BE2C (cell line): ENCODE results near the gene PLEKHG2.
"Not testable (repeated sequence)": the region's sequence is repeated elsewhere in the genome, so short reads cannot be mapped to it uniquely, and the experiment has no call there.

Source experiments
- DNase-seq: peaks from one replicate; pipeline ENCODE4 v3.0.0-alpha.2; 2020
- H3K27me3 ChIP-seq: fragments of 250-450 bp; sonication (Bioruptor Pico); 2 replicates; pipeline ENCODE4 v1.5.1; 2020; ENCODE audit warnings: mild to moderate bottlenecking
- H3K36me3 ChIP-seq: fragments of 250-450 bp; sonication (Bioruptor Pico); 2 replicates; pipeline ENCODE4 v1.5.1; 2020; ENCODE audit warnings: mild to moderate bottlenecking
- H3K4me1 ChIP-seq: fragments of 250-450 bp; sonication (Bioruptor Pico); 2 replicates; pipeline ENCODE4 v1.5.1; 2020
- H3K4me3 ChIP-seq: 2 replicates; pipeline ENCODE4 v1.5.1; 2011; ENCODE audit warnings: low read depth, low read length
- H3K9me3 ChIP-seq: fragments of 250-450 bp; sonication (Bioruptor Pico); 2 replicates; pipeline ENCODE4 v1.5.1; 2020
- TF ChIP-seq, protein P1 (sequence below): IDR thresholded peaks from 2 replicates; pipeline ENCODE4 v1.5.1; 2012; ENCODE audit warnings: mild to moderate bottlenecking, low read depth, low read length

The PLEKHG2 gene

DNA sequence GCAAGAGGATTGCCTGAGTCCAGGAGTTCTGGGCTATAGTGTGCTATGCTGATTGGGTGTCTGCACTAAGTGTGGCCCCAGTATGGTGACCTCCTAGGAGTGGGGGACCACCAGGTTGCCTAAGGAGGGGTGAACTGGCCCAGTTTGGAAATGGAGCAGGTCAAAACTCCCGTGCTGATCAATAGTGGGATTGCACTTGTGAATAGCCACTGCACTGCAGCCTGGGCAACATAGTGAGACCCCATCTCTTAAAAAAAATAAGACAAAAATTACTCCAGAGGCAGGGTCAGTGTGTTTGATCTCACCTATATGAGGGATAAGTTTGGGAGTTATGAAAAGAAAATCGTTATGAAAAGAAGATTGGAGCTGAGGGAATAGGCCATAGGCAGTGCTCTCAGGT, 43.3 kb upstream of the PLEKHG2 start:
- Histone ChIP-seq H3K27me3 (no peaks in the 10 kb centered on the region), H3K36me3 (peaks cover 42% of the 10 kb centered on the region), H3K4me3 (no peak overlapping the region), H3K9me3 (no peaks in the 10 kb centered on the region), H3K4me1 (no peaks in the 10 kb centered on the region)
- DNase-seq, result no peak
- TF ChIP-seq, protein P1, sequence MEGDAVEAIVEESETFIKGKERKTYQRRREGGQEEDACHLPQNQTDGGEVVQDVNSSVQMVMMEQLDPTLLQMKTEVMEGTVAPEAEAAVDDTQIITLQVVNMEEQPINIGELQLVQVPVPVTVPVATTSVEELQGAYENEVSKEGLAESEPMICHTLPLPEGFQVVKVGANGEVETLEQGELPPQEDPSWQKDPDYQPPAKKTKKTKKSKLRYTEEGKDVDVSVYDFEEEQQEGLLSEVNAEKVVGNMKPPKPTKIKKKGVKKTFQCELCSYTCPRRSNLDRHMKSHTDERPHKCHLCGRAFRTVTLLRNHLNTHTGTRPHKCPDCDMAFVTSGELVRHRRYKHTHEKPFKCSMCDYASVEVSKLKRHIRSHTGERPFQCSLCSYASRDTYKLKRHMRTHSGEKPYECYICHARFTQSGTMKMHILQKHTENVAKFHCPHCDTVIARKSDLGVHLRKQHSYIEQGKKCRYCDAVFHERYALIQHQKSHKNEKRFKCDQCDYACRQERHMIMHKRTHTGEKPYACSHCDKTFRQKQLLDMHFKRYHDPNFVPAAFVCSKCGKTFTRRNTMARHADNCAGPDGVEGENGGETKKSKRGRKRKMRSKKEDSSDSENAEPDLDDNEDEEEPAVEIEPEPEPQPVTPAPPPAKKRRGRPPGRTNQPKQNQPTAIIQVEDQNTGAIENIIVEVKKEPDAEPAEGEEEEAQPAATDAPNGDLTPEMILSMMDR, result no peak

DNA sequence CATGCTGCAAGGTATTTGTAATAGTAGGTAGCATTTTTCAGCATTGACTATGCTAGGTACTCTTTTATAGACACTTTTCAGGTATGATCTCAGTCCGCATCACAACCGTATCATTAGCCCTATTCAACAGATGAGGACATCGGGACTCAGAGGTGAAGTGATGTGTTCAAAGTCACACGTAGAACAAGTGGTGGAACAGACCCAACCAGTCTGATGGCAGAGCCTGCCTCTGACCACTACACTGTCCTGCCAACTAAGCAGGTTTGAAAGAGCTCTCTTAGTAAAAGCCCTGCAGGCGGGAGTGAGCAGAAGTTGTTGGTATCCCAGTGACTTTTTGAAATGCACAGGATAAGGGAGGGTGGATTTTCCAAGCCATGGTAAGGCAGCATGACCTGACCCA, 41.7 kb upstream of the PLEKHG2 start:
- TF ChIP-seq, protein P1, result no peak
- no peaks in the 10 kb centered on the region for H3K9me3 ChIP-seq
- no peaks in the 10 kb centered on the region for H3K27me3 ChIP-seq
- no peaks in the 10 kb centered on the region for H3K4me1 ChIP-seq
- no peak for DNase-seq
- no peak overlapping the region for H3K4me3 ChIP-seq
- H3K36me3 ChIP-seq, result peaks cover 52% of the 10 kb centered on the region

DNA sequence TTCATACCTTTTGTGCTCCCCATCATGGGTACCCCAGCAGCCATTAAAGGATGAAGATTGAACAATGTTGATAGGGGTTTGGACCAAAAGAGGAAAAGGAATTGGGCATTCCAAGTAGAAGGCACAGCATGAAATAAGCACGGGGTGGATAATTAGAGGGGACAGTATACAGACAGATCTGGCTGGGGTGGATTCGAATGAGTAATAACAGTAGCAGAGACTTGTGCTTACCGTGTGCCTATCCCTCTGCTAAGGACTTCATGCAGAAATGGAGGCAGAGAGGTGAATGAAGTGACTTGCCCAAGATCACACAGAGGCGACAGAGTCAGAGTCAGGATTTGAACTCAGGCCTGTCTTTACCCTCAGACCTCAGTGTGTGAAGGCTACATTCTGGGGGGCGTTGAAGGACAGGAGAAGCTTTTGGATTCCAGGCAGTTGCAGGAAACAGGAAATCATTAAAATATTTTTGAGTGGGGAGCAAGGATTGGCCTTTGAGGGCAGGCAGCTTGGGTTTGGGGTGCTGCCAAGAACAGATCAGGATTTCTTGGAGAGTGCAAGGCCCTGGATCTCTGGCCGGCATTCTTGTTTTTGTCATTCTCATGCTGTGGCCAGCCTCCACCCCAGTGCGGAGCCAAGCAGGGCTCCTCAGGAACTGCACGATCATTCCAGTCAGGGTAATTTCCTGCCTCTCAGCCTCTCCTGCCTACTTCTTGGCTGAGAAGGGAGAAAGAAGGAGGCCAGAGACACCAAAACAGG, 40.2 kb upstream of the PLEKHG2 start:
- Histone ChIP-seq H3K9me3 (no peaks in the 10 kb centered on the region), H3K4me1 (no peaks in the 10 kb centered on the region), H3K4me3 (no peak overlapping the region), H3K36me3 (peaks cover 63% of the 10 kb centered on the region), H3K27me3 (no peaks in the 10 kb centered on the region)
- TF ChIP-seq, protein P1, result no peak
- no peak for DNase-seq

DNA sequence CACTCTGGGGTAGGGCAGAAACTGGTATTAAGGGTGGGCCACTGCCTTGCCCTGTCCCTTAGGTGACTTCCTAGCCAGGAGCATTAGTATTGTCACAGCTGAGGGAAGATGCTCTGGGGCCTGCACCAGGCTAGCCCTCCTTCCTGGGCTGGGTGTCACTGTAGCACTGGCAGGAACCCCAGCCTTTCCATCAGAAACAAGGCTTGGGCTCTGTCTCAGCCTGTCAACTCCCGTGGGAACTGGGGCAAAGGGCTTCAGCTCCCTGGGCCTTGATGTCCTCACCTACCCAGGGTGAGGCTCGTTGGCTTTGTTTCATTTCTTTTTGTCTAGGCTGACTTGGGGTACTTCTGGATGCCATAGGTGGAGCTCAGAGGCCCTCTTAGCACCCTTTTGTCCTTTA, 39.5 kb upstream of the PLEKHG2 start:
- H3K9me3 ChIP-seq, result no peaks in the 10 kb centered on the region
- H3K27me3 ChIP-seq, result no peaks in the 10 kb centered on the region
- no peaks in the 10 kb centered on the region for H3K4me1 ChIP-seq
- peaks cover 70% of the 10 kb centered on the region for H3K36me3 ChIP-seq
- TF ChIP-seq, protein P1, result no peak
- no peak overlapping the region for H3K4me3 ChIP-seq
- no peak for DNase-seq

DNA sequence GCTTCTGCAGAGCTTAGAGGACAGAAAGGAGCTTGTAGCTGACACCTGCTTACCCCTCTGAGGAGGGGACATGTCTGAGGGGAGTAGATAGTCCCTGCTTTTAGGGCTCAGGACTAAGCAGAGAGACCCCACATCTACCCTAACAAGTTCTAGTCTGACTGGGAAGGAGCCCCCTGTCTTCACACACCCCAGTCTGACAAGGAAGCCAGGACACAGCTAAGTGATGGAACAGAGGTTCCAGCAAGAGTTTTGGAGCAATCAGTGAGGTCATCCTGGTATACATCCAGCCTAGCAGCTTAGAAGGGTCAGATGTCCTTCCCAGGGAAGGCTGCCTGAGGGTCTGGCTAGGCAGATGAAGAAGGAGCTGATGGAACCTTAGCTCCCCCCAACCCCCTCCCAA, 36.5 kb upstream of the PLEKHG2 start:
- H3K9me3 ChIP-seq, result no peaks in the 10 kb centered on the region
- H3K4me3 ChIP-seq, result no peak overlapping the region
- H3K4me1 ChIP-seq, result no peaks in the 10 kb centered on the region
- TF ChIP-seq, protein P1, result no peak
- no peak for DNase-seq
- no peaks in the 10 kb centered on the region for H3K27me3 ChIP-seq
- H3K36me3 ChIP-seq, result peaks cover 64% of the 10 kb centered on the region

DNA sequence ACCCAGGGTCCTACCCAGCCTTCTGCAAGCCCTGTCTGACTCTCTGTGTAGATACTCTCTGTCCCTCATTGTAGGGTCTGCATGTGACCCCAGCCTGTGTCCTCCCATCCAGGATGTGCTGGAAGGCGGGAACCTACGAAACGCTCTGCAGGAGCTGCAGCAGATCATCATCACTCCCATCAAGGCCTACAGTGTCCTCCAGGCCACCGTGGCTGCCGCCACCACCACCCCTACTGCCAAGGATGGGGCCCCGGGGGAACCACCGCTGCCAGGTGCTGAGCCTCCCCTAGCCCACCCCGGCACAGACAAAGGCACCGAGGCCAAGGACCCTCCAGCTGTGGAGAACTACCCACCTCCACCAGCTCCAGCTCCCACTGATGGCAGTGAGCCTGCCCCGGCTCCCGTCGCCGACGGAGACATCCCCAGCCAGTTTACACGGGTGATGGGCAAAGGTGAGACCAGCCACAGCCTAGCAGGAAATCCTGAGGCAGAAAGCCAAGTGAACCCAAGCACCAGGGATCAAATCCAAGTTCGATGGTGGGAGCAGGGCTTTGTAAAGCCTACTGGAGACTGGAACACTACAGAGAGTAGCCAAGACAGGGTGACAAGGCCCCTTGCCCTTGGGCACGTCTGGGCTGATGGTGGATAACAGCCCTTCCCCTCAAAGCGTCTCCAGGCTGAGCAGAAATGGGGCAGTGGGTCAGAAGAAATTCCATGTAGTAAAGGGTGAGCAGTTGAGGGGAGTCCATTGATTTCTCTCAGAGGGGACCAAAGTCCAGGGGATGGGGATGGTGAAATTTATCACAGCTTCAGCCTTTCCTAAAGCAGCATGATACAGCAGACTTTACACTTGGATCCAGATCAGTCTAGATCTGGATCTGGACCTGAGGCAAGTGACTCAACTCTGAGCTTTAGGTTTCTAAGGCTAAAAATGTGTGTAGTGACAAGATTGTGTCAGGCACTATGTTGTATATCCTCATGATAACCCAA, 34.8 kb upstream of the PLEKHG2 start:
- no peaks in the 10 kb centered on the region for H3K4me1 ChIP-seq
- no peaks in the 10 kb centered on the region for H3K27me3 ChIP-seq
- no peak for DNase-seq
- peaks cover 59% of the 10 kb centered on the region for H3K36me3 ChIP-seq
- TF ChIP-seq, protein P1, result no peak
- H3K9me3 ChIP-seq, result no peaks in the 10 kb centered on the region
- H3K4me3 ChIP-seq, result no peak overlapping the region

DNA sequence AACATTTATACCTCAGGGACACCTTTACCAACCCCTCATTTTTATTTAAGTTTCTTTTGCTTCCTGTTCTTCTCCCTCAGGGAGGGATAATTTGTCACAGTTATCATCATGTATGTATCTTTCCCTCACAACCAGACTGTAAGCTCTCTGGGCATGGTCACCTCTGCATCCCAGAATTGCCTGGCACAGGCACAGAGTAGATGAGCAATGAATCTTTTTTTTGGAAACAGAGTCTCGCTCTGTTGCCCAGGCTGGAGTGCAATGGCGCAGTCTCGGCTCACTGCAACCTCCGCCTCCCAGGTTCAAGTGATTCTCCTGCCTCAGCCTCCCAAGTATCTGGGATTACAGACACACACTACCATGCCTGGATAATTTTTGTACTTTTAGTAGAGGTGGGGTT, 33.1 kb upstream of the PLEKHG2 start:
- not testable (repeated sequence) for H3K27me3 ChIP-seq, H3K9me3 ChIP-seq, DNase-seq, H3K4me3 ChIP-seq, H3K4me1 ChIP-seq
- peaks cover 57% of the 10 kb centered on the region for H3K36me3 ChIP-seq
